ENCODE data around the gene RBM6.

RBM6 gene, protein sequence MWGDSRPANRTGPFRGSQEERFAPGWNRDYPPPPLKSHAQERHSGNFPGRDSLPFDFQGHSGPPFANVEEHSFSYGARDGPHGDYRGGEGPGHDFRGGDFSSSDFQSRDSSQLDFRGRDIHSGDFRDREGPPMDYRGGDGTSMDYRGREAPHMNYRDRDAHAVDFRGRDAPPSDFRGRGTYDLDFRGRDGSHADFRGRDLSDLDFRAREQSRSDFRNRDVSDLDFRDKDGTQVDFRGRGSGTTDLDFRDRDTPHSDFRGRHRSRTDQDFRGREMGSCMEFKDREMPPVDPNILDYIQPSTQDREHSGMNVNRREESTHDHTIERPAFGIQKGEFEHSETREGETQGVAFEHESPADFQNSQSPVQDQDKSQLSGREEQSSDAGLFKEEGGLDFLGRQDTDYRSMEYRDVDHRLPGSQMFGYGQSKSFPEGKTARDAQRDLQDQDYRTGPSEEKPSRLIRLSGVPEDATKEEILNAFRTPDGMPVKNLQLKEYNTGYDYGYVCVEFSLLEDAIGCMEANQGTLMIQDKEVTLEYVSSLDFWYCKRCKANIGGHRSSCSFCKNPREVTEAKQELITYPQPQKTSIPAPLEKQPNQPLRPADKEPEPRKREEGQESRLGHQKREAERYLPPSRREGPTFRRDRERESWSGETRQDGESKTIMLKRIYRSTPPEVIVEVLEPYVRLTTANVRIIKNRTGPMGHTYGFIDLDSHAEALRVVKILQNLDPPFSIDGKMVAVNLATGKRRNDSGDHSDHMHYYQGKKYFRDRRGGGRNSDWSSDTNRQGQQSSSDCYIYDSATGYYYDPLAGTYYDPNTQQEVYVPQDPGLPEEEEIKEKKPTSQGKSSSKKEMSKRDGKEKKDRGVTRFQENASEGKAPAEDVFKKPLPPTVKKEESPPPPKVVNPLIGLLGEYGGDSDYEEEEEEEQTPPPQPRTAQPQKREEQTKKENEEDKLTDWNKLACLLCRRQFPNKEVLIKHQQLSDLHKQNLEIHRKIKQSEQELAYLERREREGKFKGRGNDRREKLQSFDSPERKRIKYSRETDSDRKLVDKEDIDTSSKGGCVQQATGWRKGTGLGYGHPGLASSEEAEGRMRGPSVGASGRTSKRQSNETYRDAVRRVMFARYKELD

DNA sequence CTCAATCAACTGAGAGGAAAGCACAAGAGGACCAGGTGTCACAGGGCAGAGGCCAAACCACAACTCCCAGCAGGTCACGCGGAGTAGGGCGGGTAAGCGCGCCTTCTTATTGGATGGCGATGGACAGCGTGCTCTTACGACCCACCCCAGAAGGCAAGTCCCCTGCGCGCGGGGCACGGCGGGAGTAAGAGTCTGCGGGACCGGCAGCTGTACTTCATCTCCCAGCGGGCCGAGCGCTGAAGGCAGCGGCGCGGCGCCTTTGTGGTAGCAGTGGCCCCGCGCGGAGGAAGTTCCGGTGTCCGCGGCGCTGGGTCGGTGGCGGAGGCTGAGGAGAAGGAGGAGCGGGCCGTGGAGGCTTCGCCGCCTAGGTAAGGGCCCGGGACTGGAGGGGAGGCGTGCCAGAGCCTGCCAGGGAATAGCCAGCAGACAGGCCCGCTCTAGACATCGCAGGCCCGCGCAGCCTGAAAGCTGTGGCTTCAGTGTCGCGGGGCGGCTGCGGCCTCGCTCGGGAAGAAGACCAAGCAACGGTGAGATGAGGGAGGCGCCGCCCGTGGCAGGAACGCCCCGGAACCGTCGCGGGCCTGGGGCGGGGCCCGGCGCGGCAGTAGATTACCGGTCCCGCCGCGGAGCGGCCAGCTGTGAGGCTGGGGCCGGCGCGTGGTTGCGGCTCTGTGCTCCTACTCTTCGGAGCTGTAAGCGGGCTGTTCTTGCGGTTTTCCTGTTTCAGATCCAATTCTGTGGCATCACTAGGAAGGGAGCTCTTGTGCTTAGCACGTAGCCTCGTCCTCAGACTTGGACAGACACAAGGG, at the start of gene RBM6:
Gene RBM6, plus strand, starts transcription at position 293 of the 809 bp plus-strand sequence. CDS start 22,492 bp downstream, outside the sequence.
- TF ChIP-seq, protein P1, sequence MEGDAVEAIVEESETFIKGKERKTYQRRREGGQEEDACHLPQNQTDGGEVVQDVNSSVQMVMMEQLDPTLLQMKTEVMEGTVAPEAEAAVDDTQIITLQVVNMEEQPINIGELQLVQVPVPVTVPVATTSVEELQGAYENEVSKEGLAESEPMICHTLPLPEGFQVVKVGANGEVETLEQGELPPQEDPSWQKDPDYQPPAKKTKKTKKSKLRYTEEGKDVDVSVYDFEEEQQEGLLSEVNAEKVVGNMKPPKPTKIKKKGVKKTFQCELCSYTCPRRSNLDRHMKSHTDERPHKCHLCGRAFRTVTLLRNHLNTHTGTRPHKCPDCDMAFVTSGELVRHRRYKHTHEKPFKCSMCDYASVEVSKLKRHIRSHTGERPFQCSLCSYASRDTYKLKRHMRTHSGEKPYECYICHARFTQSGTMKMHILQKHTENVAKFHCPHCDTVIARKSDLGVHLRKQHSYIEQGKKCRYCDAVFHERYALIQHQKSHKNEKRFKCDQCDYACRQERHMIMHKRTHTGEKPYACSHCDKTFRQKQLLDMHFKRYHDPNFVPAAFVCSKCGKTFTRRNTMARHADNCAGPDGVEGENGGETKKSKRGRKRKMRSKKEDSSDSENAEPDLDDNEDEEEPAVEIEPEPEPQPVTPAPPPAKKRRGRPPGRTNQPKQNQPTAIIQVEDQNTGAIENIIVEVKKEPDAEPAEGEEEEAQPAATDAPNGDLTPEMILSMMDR (IDR thresholded peaks at IDR 0.05) = peak; percentile 50
- peak within 1 kb of the TSS; percentile 97 for H3K27ac ChIP-seq

GRCh38 chr3:49895791-49896190, 44.2 kb upstream of the RBM6 start:
- H3K27ac ChIP-seq = no peak overlapping the region
- H3K4me3 ChIP-seq (ENCODE audit: low read depth in 1 of 2, low read length in 1 of 2) = no peak overlapping the region
- TF ChIP-seq, protein P1 (IDR thresholded peaks at IDR 0.05) = no peak
- H3K9me3 ChIP-seq = no peaks in the 10 kb centered on the region
- no peaks in the 10 kb centered on the region for H3K4me1 ChIP-seq (ENCODE audit: control insufficient read depth in 1 of 2, insufficient read depth in 1 of 2, low read depth in 1 of 2, low read length in 1 of 2)
- H3K27me3 ChIP-seq = no peaks in the 10 kb centered on the region
- H3K36me3 ChIP-seq = no peaks in the 10 kb centered on the region

More for the DNA sequence above, at the start of gene RBM6:
- Histone ChIP-seq H3K27me3 (no peaks in the 10 kb centered on the region), H3K4me3 (ENCODE audit: low read depth in 1 of 2, low read length in 1 of 2) (peak within 1 kb of the TSS; percentile 95 to 96), H3K4me1 (ENCODE audit: control insufficient read depth in 1 of 2, insufficient read depth in 1 of 2, low read depth in 1 of 2, low read length in 1 of 2) (peaks cover 52 to 59% of the 10 kb centered on the region in 2 experiments), H3K9me3 (no peaks in the 10 kb centered on the region), H3K36me3 (no peaks in the 10 kb centered on the region)

DNA sequence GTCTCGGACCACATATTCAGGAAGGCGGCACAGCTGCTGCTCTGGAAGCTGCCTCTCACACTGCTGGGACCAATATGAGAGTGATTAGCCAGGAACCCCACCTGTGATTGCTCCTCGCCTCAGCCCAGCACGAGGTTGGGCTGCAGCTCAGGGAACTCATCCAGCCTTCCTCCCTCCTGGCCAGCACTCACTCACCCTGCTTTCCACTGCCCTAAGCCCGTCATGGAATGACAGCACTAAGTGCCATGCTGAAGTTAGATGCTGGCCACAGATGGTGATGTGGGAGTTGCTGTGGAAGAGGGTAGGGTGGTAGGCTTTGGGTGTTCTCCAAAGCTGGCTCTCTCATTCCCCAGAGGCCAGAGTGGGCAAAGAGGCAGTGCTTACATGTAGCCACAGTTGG, 43.6 kb upstream of the RBM6 start:
- H3K27ac ChIP-seq = no peak overlapping the region
- no peaks in the 10 kb centered on the region for H3K27me3 ChIP-seq
- TF ChIP-seq, protein P1 (IDR thresholded peaks at IDR 0.05) = no peak
- H3K36me3 ChIP-seq = no peaks in the 10 kb centered on the region
- no peaks in the 10 kb centered on the region for H3K4me1 ChIP-seq (ENCODE audit: control insufficient read depth in 1 of 2, insufficient read depth in 1 of 2, low read depth in 1 of 2, low read length in 1 of 2)
- H3K4me3 ChIP-seq (ENCODE audit: low read depth in 1 of 2, low read length in 1 of 2) = no peak overlapping the region
- no peaks in the 10 kb centered on the region for H3K9me3 ChIP-seq

GRCh38 chr3:49898991-49899390, 41.0 kb upstream of the RBM6 start:
- H3K27ac ChIP-seq = no peak overlapping the region
- no peaks in the 10 kb centered on the region for H3K27me3 ChIP-seq
- peaks cover 7 to 8% of the 10 kb centered on the region in 2 experiments for H3K4me1 ChIP-seq (ENCODE audit: control insufficient read depth in 1 of 2, insufficient read depth in 1 of 2, low read depth in 1 of 2, low read length in 1 of 2)
- no peak overlapping the region for H3K4me3 ChIP-seq (ENCODE audit: low read depth in 1 of 2, low read length in 1 of 2)
- no peaks in the 10 kb centered on the region for H3K9me3 ChIP-seq
- H3K36me3 ChIP-seq = no peaks in the 10 kb centered on the region
- TF ChIP-seq, protein P1 (IDR thresholded peaks at IDR 0.05) = no peak

- Histone ChIP-seq H3K4me1 (ENCODE audit: control insufficient read depth in 1 of 2, insufficient read depth in 1 of 2, low read depth in 1 of 2, low read length in 1 of 2) (peaks cover 15 to 16% of the 10 kb centered on the region in 2 experiments), H3K9me3 (no peaks in the 10 kb centered on the region), H3K36me3 (no peaks in the 10 kb centered on the region), H3K27me3 (no peaks in the 10 kb centered on the region), H3K4me3 (ENCODE audit: low read depth in 1 of 2, low read length in 1 of 2) (no peak overlapping the region), H3K27ac (no peak overlapping the region)
- TF ChIP-seq, protein P1 (IDR thresholded peaks at IDR 0.05) = no peak
Measured at GRCh38 chr3:49899815-49900214, 40.1 kb upstream of the RBM6 start.
